Nasal cavity respiratory epithelium epithelial cell of viscerocranial mucosa (primary cell): Measurements from ENCODE around the gene RHEB. TPM values are rescaled to one million over a fixed set of nuclear protein-coding genes. Genes with fewer than 3 reads are reported as not detected.

ENCODE experiments used
- total RNA-seq: library from RNA; depleted of rRNA; stranded (reverse); fragments of >200 nt; gene quantifications from 2 replicates; pipeline ENCODE4 v1.2.3, GENCODE V29; 2014

The RHEB gene
- 83.2 and 85.1 TPM in 2 replicates for total RNA-seq

GRCh38 chr7:151519765-151520418 lies at the start of gene RHEB:
Gene RHEB (minus strand): TSS chr7:151519895. CDS start chr7:151519511, 384 bp downstream.

GRCh38 chr7:151439855-151440798 lies 79.6 kb downstream of the RHEB start, which contains the start of gene CRYGN:
Gene CRYGN (minus strand): TSS chr7:151440141. CDS start chr7:151439917, 224 bp downstream.

Other genes starting within 250 kb of the RHEB start
- 32.5 and 48.6 TPM in 2 replicates for gene NUB1, start 178.1 kb downstream of the RHEB start, total RNA-seq
- gene WDR86, start 109.9 kb downstream of the RHEB start, total RNA-seq, result 7.3 TPM in 1 of 2 replicates, not detected in the other
- gene CRYGN, start 79.8 kb downstream of the RHEB start, total RNA-seq, result 0.14 TPM in 1 of 2 replicates, not detected in the other